GM20431 (cell line): Measurements from ENCODE around the gene ARHGEF3.
"Not testable (repeated sequence)": the region's sequence is repeated elsewhere in the genome, so short reads cannot be mapped to it uniquely, and the experiment has no call there.

Experiments
- in situ Hi-C: fragments of 300-500 bp; cut with MseI, MboI; formaldehyde crosslinking; loops from one replicate; pipeline ENCODE4 v1.15.0; 2020; ENCODE audit warnings: low sequenced_read_pairs; ENCODE audit not compliant: unreplicated experiment

ARHGEF3 gene

DNA sequence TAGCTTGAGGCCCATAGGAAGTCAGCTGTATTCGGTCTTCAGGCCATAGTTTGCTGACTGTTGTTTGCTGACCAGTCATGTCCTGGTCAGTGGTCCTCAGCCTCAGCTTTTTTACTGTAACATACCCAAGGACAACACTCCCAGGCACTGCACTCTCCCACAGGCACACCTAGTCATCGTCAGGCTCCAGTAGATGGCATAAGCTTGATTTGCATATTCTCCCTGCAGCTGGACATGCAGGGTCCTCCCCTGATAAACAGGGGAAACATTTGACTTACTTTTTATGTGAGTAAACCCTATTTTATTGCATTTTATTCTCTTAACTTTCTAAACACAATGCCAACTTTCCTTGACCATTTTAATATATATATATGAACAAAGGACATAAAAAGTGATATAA, 22.9 kb downstream of the ARHGEF3 start:
- in situ Hi-C loops: no loop called here

DNA sequence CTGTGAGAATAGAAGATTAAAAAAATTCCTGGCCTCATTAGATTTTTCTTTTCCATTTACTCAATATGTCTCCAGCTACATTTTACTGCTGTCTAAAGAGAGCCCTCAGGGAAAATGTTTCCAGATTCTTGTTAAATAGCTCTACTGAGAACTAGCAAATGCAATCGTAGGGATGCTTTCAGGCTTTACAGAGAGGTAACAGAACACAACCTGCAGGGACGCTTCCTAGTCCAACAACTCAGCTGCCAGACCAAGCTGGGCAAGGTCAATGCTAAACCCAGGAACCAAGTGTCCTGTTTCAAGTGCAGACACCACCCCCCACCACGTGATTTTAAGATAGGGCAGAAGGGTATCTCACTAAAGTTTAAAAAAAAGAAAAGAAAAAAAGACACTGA, 25.2 kb downstream of the ARHGEF3 start:
- in situ Hi-C loops: no loop called here

DNA sequence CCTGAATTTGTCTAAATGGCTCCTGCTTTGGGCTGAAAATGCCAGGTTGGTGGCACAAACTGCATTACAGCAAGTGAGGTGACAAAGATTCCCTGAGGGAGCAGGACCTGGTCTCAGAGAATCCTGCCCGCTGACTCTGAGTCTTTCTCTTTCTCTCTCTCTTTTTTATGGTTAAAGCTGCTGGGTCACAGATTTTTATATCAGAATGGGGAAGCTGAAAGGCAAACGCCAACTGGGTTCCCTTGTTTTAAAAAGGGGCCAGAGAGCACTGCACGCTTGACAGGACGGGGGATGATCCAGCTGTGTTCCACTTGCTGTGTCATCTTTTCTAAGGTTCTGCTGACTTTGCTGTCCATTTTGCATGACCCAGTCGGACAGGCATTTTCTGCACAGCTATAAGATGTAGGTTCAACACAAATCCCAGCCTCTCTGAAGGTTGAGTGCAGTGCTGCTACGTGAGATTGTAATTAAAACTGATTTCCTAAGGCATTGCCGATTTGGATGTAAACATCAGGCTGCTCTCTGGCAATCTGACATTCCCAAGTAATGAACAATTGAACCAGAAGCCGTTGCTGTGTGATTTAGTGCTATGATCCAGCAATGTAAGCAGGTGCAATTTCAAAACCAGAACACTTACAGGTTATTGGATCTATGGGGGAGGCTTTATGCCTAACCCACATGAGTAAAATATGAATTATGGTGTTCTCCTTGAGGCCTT, 25.8 kb downstream of the ARHGEF3 start:
- in situ Hi-C loops: no loop called here

DNA sequence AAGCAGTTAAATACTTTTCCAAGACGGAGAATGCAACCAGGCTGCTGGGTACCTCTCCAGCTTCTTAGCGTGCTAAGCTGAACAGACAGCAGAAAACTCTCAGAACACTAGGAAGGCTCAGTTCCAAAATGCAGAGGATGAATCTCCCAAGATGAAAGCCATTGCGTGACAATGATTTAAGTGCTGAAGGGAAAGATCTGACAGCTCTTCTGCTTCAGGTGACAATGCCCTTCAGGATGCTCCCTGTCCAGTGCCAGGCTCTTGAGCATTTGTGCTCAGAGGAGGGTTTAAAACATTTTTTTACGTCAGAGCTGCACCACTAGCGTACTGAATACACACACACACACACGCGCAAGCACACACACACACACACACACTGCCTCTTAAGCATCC, 26.3 kb downstream of the ARHGEF3 start:
- in situ Hi-C loops: no loop called here

DNA sequence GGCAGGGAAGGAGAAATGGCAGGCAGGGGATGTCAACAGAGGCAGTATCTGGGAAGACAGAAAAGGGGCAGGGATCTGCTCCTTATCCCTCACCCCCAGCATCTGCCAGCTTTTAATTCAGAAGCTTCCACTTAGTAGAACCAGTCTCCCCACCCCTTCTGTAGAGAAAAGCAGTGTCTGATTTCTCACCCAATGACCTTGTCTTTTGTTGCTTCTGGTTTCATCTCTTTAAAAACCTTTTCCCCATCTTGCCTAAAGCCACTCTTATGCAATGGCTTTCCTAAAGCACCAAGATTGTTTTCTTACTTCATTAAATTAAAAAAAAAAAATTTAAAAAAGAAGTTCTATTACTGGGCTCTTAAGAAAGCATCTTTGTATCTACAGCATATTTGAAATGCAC, 27.8 kb downstream of the ARHGEF3 start:
- in situ Hi-C loops: no loop called here

DNA sequence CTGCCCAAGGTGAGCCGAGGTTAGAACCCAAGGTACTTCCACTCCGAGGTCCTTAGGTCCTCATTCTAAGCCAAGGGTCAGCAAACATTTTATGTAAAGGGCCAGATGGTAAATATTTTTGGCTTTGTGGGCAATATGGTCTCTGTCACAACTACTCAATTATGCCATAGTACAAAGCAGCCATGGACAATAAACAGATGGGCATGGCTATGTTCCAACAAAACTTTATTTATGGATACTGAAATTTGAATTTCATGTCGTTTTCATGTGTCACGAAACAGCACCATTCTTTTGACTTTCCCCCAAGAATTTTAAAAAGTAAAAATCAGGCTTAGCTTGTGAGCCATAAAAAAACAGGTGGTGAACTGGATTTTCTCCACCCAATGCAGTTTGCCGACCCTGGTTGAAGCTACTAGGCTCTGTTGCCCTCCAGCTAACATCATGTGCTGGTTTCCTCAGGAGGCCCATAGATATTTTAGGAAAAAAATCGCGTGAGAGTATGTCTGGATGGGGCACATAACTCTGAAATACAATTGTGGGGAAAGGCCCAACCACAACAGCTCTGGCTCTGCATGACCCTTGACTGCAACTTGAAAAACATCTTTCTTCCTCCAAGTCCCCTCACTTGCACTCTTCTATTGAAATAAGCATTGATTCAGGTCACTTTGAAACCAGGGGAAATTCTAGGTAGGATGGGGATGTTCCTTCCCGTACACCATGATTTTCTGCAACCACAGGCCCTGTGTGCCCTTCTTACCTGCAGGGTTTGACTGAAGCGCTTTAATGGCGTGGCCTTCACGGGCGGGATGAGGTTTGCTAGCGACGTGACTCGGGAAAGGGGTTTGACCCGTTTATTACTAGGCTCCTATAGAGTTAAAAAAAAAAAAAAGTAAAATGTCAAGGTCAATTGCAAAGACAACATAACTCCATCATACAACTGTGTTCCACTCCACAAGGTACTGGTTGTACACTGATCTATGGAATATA, 28.5 kb downstream of the ARHGEF3 start:
- in situ Hi-C loops: no loop called here

DNA sequence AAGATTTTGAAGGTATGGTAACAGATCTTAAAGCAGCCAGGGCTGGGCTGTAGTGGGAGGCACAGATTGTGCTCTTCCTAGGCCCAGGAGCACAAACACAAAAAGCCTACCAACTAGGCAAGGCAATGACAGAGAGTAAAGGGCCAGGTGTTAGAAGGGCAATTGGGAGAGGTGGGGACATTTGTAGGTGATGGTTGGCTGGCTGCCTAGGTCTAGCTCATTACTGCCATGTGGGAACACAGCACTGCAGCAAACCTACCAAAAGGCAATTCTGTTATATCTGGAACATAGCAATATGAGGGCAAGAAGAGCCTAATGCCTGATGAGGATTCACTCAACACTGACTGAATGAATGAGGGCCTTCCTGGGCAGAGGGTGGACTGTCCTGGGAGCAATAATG, 30.4 kb downstream of the ARHGEF3 start:
- in situ Hi-C loops: no loop called here

DNA sequence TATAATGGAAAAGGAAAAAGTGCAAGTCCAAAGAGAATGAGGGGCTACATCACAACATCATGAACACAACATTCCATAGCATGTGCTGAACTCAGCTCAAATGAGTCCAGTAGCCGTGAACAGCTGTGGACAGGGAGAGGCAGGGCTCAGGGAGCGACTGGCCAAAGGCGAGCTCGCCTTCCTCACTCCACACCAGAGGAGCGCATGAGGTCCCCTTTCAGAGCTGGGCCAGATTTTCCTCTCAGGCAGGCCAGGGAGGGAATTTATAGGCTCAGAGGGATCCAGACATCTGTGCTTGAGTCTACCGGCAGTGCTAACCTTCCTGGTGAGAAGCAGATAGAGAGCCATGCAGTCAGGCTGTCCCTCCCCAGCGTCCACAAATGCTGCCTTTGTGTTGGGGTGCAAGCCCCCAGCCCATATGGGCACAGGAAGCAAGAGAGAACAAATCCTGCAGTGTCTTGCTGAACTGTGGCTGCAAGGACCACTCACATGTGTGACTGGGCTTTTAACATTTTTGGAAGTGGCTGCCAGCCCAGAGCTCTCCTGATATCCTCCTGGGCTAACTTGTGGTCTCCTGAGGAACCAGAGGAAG, 32.5 kb downstream of the ARHGEF3 start:
- in situ Hi-C loops: no loop called here

DNA sequence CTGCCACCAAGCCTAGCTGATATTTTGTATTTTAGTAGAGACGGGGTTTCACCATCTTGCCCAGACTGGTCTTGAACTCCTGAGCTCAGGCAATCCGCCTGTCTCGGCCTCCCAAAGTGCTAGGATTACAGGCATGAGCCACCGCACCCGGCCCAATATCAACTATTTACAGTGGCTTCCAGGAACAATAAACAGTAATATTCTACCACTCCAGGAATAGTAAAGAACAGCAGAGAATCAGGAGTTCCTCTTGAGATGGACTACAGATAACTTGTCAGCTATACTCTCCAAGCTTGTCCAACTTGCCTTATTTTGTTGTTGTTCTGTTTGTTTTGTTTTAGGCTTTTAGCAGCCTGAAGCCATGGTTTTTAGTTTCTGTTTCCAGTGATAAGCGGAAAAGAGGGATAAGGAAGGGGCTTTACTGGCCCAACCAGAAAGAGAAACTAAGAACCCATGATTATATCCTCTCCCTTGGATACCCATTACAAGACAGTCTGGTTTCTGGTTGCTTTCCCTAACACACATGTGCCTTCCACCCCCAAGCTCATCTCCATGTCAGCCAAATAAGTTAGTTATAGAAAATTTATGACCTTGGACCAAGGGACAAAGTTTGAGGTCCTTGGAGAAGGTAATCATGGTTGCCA, 36.7 kb downstream of the ARHGEF3 start:
- in situ Hi-C loops: no loop called here

DNA sequence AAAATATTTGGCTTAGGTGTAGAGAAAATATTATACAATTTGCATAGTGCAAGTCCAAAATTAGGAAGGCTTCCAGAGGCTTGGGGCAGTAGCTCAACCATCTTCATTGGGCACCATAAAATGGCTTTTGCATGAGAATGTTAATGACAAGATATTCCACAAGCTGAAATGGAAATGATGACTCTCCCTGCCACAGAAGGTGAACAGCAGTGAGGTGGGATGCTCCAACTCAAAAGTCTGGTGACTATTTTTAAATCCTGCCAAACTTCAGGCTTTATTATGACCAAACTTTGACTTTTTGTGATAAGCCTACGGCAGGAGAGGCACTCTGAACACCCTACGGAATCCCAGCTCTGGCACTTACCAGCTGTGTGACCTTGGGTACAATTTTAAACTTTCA, 37.6 kb downstream of the ARHGEF3 start:
- in situ Hi-C loops: no loop called here

DNA sequence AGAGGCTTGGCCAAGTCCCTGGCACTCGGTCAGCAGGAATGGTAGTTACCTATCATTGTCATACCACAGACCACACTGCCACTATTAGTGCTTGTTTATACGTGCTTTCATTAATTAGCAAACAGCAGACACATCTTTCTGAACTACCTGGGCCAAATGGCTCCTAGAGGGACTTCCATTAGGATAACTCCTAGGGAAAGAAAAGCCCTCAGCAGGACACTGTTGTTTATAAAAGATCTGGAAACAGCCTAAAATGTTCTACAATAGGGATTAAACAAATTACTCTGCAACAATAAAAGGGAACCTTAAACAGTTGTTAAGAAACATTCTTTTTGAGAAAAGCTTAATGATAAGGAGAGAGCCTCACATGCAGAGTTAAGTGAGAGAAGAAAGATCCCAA, 38.5 kb downstream of the ARHGEF3 start:
- in situ Hi-C loops: no loop called here

DNA sequence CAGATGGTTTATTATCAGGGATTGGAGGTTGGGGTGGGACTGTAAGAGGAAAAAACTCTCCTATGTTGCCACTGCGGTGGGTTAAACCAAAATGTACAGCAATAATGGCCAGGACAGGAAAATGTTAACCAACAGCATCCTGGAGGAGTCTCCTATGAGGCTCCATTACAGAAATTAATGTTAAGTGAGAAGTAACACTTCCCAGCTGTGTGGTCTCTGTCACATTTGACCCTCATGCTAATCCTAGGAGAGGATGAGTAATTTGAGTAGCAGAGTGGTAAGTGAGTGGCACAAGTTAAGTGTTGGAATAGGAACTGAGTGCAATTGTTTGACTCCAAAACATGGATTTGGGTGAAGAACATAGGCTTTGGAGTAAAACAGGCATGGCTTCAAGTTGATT, 39.0 kb downstream of the ARHGEF3 start:
- in situ Hi-C loops: no loop called here

DNA sequence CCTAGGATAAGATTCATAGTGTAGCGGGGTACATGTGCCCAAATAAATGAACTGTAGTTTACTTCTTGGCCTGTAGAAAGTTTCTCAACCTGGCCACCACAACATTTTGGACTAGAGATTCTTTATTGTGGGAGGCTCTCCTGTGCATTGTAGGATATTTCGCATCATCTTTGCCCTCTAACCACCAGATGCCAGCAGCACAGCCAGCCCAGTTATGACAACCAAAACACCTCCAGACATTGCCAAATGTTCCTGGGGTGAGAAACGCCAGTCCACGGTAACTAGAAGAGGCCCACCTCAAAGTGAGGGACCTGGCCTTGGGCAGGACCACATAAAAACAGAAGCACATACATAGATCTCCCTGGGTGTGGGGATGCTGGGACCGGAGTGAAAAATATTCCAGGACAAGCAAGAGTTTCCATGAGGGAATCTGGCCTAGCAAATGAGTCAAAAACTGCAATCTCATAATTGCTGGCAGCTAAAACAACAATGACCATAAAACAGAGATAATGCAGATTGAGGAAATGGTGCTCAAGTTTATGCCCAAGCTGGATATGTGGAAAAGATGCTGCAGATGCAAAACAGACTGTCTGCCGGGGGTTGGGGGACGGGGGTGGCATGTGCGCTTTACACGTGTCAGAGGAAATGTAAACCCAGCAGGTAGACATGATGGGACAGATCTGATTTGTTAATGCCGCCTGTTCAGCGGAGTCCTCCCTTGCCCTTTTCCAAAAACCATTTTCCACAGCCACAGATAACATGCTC, 39.7 kb downstream of the ARHGEF3 start:
- in situ Hi-C loops: no loop called here

DNA sequence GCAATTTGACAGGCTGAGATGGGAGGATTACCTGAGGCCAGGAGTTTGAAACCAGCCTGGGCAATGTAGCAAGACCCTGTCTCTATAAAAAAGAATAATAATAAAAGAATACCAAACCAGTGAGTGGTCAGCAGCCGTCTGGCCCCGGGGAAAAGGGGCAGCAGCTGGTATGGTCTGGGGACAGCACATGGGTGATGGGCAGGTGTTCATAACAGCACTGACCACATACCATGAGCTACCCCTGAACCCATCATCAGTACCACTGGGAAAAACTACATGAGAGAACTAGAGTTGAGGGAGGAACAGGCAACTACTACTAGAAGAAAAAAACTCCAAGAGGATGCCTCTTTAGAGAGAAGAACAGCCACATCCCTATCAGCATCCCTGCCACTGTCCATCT, 40.7 kb downstream of the ARHGEF3 start:
- in situ Hi-C loops: no loop called here

DNA sequence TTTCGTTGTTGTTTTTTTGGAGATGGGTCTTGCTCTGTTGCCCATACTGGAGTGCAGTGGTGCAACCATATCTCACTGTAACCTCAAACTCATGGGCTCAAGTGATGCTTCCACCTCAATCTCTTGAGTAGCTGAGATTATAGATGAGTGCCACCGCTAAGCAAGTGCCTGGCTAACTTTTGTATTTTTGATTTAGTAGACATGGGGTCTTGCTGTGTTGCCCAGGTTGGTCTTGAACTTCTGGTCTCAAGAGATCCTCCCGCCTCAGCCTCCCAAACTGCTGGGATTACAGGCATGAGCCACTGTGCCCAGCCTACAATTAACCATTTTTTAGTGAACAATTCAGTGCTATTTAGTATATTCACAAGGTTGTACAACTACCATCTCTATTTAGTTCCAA, 42.2 kb downstream of the ARHGEF3 start:
- in situ Hi-C loops: no loop called here

DNA sequence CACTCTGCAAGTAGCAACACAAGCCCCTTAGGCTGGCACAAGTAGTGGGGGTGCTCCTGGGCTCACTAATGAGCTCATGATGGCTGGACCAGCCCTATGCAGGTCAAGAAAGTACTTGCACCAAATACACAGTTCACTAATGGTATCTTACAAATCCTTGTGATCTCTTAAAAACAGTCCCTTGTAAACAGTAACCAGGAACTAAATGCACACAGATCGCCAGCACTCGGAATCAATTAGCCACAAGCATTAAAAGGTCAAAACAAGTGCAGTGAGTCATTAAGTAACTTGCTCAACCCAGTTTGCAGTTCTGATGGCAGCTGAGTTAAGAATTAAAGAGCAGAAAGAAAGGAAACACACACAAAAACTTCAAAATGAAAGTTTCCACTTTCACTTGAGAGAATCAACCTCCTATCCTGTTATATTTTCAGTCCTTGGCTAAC, 43.2 kb downstream of the ARHGEF3 start:
- in situ Hi-C loops: no loop called here

DNA sequence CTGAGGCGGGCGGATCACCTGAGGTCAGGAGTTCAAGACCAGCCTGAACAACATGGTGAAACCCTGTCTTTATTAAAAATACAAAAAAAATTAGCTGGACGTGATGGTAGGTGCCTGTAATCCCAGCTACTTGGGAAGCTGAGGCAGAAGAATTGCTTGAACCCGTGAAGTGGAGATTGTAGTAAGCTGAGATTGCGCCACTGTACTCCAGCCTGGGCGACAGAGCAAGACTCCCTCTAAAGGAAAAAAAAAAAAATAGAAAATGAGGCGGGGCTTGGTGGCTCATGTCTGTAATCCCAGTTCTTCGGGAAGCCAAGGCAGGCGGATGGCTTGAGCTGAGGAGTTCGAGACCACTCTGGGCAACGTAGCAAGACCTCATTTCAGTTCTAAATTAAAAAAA, 43.7 kb downstream of the ARHGEF3 start:
- in situ Hi-C loops: not testable (repeated sequence)

DNA sequence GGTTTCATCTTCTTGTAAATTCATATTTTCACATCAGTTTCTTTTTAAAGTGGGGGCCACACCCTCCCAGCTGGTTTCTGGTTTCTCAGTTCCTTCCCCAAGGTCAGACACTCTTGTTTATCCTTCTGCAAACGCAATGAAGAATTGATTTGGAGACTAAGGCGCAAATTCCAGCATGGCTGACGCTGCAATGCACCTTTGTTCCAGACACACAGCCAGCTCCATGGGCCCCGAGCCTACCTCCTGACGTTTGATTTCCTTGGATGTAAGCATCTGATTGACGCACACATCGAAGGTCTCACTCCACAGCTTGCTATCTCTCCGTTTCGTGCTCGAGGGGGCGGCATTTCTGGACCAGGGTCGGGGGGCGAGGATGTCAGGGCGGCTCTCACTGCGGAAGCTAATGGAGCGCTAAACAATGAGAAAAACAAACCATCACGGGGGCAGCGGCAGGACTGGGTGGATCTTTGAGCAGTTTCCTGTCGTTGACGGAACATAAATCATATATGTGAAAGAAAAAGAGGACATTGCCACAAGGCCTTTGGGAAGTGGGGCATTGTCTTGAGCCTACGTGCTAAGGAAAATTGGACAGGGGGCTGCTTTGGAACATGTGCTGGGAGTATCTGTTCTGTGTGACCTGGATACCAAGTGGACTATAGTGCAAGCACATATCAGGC, 46.9 kb downstream of the ARHGEF3 start:
- in situ Hi-C loops: no loop called here

DNA sequence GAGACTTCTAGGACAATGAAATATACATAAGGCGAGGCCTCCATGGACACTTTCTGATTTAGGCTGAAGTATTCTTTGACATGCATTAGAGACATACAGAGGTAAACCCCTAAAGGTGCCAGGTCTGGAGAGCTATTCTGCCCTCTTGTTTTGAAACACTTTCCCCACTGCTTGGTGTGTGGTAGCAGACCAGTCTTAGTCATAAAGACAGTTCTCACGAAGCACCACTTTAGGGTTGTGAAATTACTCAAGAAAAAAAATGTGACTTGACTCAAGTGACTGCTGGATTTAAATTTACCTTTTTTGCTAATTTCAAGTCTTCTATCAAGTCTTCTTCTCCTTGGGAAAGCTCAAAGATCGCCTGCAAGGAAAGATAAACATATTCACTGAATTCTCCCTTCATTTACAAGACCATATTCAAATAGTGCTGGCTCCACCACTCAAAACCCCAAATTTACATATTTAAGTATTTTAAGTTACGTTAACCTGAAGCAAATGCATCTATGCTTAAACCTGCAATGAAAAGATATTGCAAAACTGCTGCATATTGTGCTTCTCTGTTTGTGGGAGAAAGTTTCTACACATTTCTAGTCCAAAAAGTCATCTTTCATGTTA, 48.4 kb downstream of the ARHGEF3 start:
- in situ Hi-C loops: no loop called here
